Right atrium auricular region (tissue), 2 donors: ENCODE data around the gene AMPH. TPM values are rescaled to one million over a fixed set of nuclear protein-coding genes. Genes with fewer than 3 reads are reported as not detected.
"Not testable (repeated sequence)": the region's sequence is repeated elsewhere in the genome, so short reads cannot be mapped to it uniquely, and the experiment has no call there.

Experiments
- DNase-seq: peaks from one replicate; pipeline ENCODE4 v3.0.0-alpha.2; 2019; ENCODE audit warnings: low spot score
- H3K27ac ChIP-seq, 2 donors: fragments of 200-600 bp; sonication (generic); 1 replicate in 1 of 2; 2 replicates in 1 of 2; pipeline ENCODE4 v1.5.1; 2016 to 2019
- H3K27me3 ChIP-seq, 2 donors: fragments of 200-600 bp; sonication (generic); one replicate each; pipeline versions ENCODE4 v1.5.1 to v1.6.0; 2017 to 2019
- H3K36me3 ChIP-seq: fragments of 200-600 bp; sonication (generic); one replicate; pipeline ENCODE4 v1.5.1; 2016
- H3K4me1 ChIP-seq, 2 donors: fragments of 200-600 bp; sonication (generic); one replicate each; pipeline versions ENCODE4 v1.5.1 to v1.6.0; 2017 to 2019
- H3K4me3 ChIP-seq, 2 donors: fragments of 200-600 bp; sonication (generic); 1 replicate in 1 of 2; 2 replicates in 1 of 2; pipeline ENCODE4 v1.5.1; 2017 to 2019; ENCODE audit warnings: mild to moderate bottlenecking in 1 of 2, moderate library complexity in 1 of 2
- H3K9me3 ChIP-seq, 2 donors: fragments of 200-600 bp; sonication (generic); one replicate each; pipeline ENCODE4 v1.5.1; 2019
- CTCF ChIP-seq, 2 donors: fragments of 200-600 bp; sonication (generic); IDR thresholded peaks; one replicate each; pipeline ENCODE4 v1.5.1; 2019; ENCODE audit warnings: antibody characterized with exemption in 2 of 2
- total RNA-seq, 2 donors: library from RNA; depleted of rRNA; stranded (reverse); fragments of >200 nt; gene quantifications; one replicate each; pipeline ENCODE4 v1.1.0, GENCODE V29; 2016

The AMPH gene
- total RNA-seq, 2 donors from 2014 or later = 5.3 to 9.0 TPM

GRCh38 chr7:38398725-38399321 lies 232.3 kb downstream of the AMPH start:
- Histone ChIP-seq H3K36me3 (no peaks in the 10 kb centered on the region), H3K4me1 (no peaks in the 10 kb centered on the region), H3K27ac (no peak overlapping the region), H3K9me3 (no peaks in the 10 kb centered on the region), H3K27me3 (no peaks in the 10 kb centered on the region), H3K4me3 (no peak overlapping the region)
- TF ChIP-seq CTCF (IDR thresholded peaks at IDR 0.05) = peak; percentile 84 to 86
- no peak for DNase-seq

GRCh38 chr7:38396852-38397251 lies 234.3 kb downstream of the AMPH start:
- Histone ChIP-seq H3K36me3 (no peaks in the 10 kb centered on the region), H3K4me3 (no peak overlapping the region), H3K27me3 (no peaks in the 10 kb centered on the region), H3K27ac (no peak overlapping the region), H3K9me3 (no peaks in the 10 kb centered on the region), H3K4me1 (no peaks in the 10 kb centered on the region)
- no peak for DNase-seq
- no peak for TF ChIP-seq CTCF (IDR thresholded peaks at IDR 0.05)

GRCh38 chr7:38395921-38396552 lies 235.1 kb downstream of the AMPH start:
- DNase-seq, H3K9me3 ChIP-seq, H3K36me3 ChIP-seq, H3K4me1 ChIP-seq, H3K4me3 ChIP-seq, H3K27me3 ChIP-seq, H3K27ac ChIP-seq: not testable (repeated sequence)

- Histone ChIP-seq H3K4me1 (no peaks in the 10 kb centered on the region), H3K36me3 (no peaks in the 10 kb centered on the region), H3K4me3 (no peak overlapping the region), H3K27ac (no peak overlapping the region), H3K9me3 (no peaks in the 10 kb centered on the region), H3K27me3 (no peaks in the 10 kb centered on the region)
- no peak for TF ChIP-seq CTCF (IDR thresholded peaks at IDR 0.05)
- DNase-seq = no peak
These were observed 236.5 kb downstream of the AMPH start for GRCh38 chr7:38394660-38395059.

GRCh38 chr7:38393874-38394273 lies 237.3 kb downstream of the AMPH start:
- no peaks in the 10 kb centered on the region for H3K27me3 ChIP-seq
- TF ChIP-seq CTCF (IDR thresholded peaks at IDR 0.05) = no peak
- DNase-seq = no peak

GRCh38 chr7:38391751-38392150 lies 239.4 kb downstream of the AMPH start:
- H3K4me1 ChIP-seq = no peaks in the 10 kb centered on the region

More at GRCh38 chr7:38393874-38394273, 237.3 kb downstream of the AMPH start:
- Histone ChIP-seq H3K4me1 (no peaks in the 10 kb centered on the region), H3K27ac (no peak overlapping the region), H3K9me3 (no peaks in the 10 kb centered on the region), H3K36me3 (no peaks in the 10 kb centered on the region), H3K4me3 (no peak overlapping the region)

More at GRCh38 chr7:38391751-38392150, 239.4 kb downstream of the AMPH start:
- Histone ChIP-seq H3K4me3 (no peak overlapping the region), H3K27me3 (no peaks in the 10 kb centered on the region), H3K27ac (no peak overlapping the region), H3K36me3 (no peaks in the 10 kb centered on the region), H3K9me3 (no peaks in the 10 kb centered on the region)
- no peak for DNase-seq
- no peak for TF ChIP-seq CTCF (IDR thresholded peaks at IDR 0.05)
